Stimulated activated CD8-positive, alpha-beta memory T cell treated with anti-CD3 and anti-CD28 coated beads, Interleukin-7, amount 100 ng/mL, for 1 hour (primary cell): ENCODE results near the gene C1QTNF8.

Source experiments
- DNase-seq, 2 donors: peaks; one replicate each; pipeline ENCODE4 v3.0.0-alpha.2; 2020; ENCODE audit warnings: low read depth in 2 of 2

Gene C1QTNF8

GRCh38 chr16:1096169-1097082, at the start of gene C1QTNF8:
C1QTNF8 (minus strand) TSS chr16:1096244; CDS start chr16:1094922, 1,322 bp downstream.
- DNase-seq, result no peak

- no peak for DNase-seq
These were observed 49.5 kb upstream of the C1QTNF8 start for GRCh38 chr16:1145383-1146100.

GRCh38 chr16:1144476-1145382, 48.7 kb upstream of the C1QTNF8 start:
- DNase-seq, result no peak

GRCh38 chr16:1143761-1144450, 47.9 kb upstream of the C1QTNF8 start:
- DNase-seq, result no peak

- no peak for DNase-seq
These were observed 46.9 kb upstream of the C1QTNF8 start for GRCh38 chr16:1142911-1143310.

GRCh38 chr16:1141716-1142115, 45.7 kb upstream of the C1QTNF8 start:
- DNase-seq, result no peak

- no peak for DNase-seq
These were observed 45.1 kb upstream of the C1QTNF8 start for GRCh38 chr16:1141191-1141590.

GRCh38 chr16:1140582-1141162, 44.6 kb upstream of the C1QTNF8 start:
- DNase-seq, result no peak

GRCh38 chr16:1137604-1138003, 41.6 kb upstream of the C1QTNF8 start:
- no peak for DNase-seq

GRCh38 chr16:1135459-1135825, 39.4 kb upstream of the C1QTNF8 start:
- DNase-seq, result no peak

- DNase-seq, result no peak
These were observed 38.9 kb upstream of the C1QTNF8 start for GRCh38 chr16:1134776-1135458.

- no peak for DNase-seq
These were observed 37.9 kb upstream of the C1QTNF8 start for GRCh38 chr16:1133810-1134520.

- no peak for DNase-seq
These were observed 37.2 kb upstream of the C1QTNF8 start for GRCh38 chr16:1133271-1133670.

- DNase-seq, result no peak
These were observed 36.4 kb upstream of the C1QTNF8 start for GRCh38 chr16:1132431-1132830.

GRCh38 chr16:1131378-1131994, 35.4 kb upstream of the C1QTNF8 start:
- DNase-seq, result no peak

- DNase-seq, result no peak
These were observed 34.3 kb upstream of the C1QTNF8 start for GRCh38 chr16:1130382-1130781.

- no peak for DNase-seq
These were observed 33.3 kb upstream of the C1QTNF8 start for GRCh38 chr16:1129106-1129960.

GRCh38 chr16:1127971-1128715, 32.1 kb upstream of the C1QTNF8 start:
- no peak for DNase-seq
